Esophagus (tissue), 2 donors: Measurements from ENCODE around the gene ZNF714. TPM values are rescaled to one million over a fixed set of nuclear protein-coding genes. Genes with fewer than 3 reads are reported as not detected.
"Not testable (repeated sequence)": the region's sequence is repeated elsewhere in the genome, so short reads cannot be mapped to it uniquely, and the experiment has no call there.

ENCODE experiments used
- H3K27ac ChIP-seq, 2 donors: one replicate each; pipeline ENCODE4 v1.5.1; 2013; ENCODE audit warnings: low read depth in 2 of 2, mild to moderate bottlenecking in 2 of 2, inconsistent platforms in 1 of 2, low read length in 1 of 2, moderate library complexity in 1 of 2
- H3K27me3 ChIP-seq, 2 donors: one replicate each; pipeline ENCODE4 v1.6.1; 2013; ENCODE audit warnings: low read length in 2 of 2, control low read depth in 1 of 2, mild to moderate bottlenecking in 1 of 2; ENCODE audit not compliant: insufficient read depth in 2 of 2, control insufficient read depth in 1 of 2
- H3K36me3 ChIP-seq, 2 donors: one replicate each; pipeline ENCODE4 v1.6.1; 2013; ENCODE audit warnings: low read length in 1 of 2; ENCODE audit not compliant: control insufficient read depth in 2 of 2, insufficient read depth in 2 of 2
- H3K4me1 ChIP-seq, 2 donors: one replicate each; pipeline ENCODE4 v1.6.1; 2013; ENCODE audit warnings: low read length in 1 of 2; ENCODE audit not compliant: control insufficient read depth in 2 of 2, insufficient read depth in 2 of 2
- H3K4me3 ChIP-seq, 2 donors: one replicate each; pipeline ENCODE4 v1.5.1; 2013; ENCODE audit warnings: low read length in 2 of 2, mild to moderate bottlenecking in 2 of 2, low read depth in 1 of 2, moderate library complexity in 1 of 2
- H3K9me3 ChIP-seq, 2 donors: one replicate each; pipeline ENCODE4 v1.6.1; 2013; ENCODE audit warnings: mild to moderate bottlenecking in 2 of 2, low read depth in 1 of 2, low read length in 1 of 2, moderate library complexity in 1 of 2; ENCODE audit not compliant: control insufficient read depth in 2 of 2, insufficient read depth in 1 of 2
- WGBS, 2 donors: extraction: QIAGEN DNeasy Blood & Tissue Kit; methylation state at CpG; one replicate each; pipeline ENCODE4 v1.1.7; 2013; 5-methylcytosine and 5-hydroxymethylcytosine counted together
- polyA plus RNA-seq, 2 donors: library from polyadenylated mRNA; stranded (reverse); fragments of 200-250 nt; gene quantifications; one replicate each; pipeline ENCODE4 v1.2.3, GENCODE V29; 2013
- donor health status: healthy with polysubstance abuse.
- donor health status: Bipolar disorder and iron deficiency.

Gene ZNF714
- polyA plus RNA-seq, 2 donors = 3.4 to 5.1 TPM

DNA sequence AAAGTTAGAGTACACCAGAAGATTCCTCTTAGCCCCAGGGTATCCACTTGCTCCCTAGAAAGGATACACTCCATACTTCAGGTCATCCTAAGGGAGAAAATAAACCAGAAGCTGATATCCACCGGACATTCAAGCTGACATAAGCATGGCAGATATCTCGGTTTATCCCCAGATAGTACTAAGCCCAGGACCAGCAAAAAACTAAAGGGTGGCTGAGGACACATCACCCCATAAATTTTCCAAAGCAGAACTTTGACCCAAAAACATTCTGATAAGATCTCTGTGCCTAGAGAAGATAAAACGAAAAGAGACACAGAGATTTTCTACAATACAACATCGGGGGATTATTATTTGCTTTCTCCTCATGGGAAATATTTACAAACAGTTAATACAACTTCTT, 45.9 kb downstream of the ZNF714 start:
- no peaks in the 10 kb centered on the region for H3K36me3 ChIP-seq
- H3K4me1 ChIP-seq = no peaks in the 10 kb centered on the region
- H3K9me3 ChIP-seq = peaks cover 0 to 2% of the 10 kb centered on the region in 2 donors
- H3K27me3 ChIP-seq = no peaks in the 10 kb centered on the region
- H3K27ac ChIP-seq = no peak overlapping the region
- H3K4me3 ChIP-seq = no peak overlapping the region
- 56 to 60% methylated on average over 4 of the region's 4 CpGs for WGBS, 2 donors

DNA sequence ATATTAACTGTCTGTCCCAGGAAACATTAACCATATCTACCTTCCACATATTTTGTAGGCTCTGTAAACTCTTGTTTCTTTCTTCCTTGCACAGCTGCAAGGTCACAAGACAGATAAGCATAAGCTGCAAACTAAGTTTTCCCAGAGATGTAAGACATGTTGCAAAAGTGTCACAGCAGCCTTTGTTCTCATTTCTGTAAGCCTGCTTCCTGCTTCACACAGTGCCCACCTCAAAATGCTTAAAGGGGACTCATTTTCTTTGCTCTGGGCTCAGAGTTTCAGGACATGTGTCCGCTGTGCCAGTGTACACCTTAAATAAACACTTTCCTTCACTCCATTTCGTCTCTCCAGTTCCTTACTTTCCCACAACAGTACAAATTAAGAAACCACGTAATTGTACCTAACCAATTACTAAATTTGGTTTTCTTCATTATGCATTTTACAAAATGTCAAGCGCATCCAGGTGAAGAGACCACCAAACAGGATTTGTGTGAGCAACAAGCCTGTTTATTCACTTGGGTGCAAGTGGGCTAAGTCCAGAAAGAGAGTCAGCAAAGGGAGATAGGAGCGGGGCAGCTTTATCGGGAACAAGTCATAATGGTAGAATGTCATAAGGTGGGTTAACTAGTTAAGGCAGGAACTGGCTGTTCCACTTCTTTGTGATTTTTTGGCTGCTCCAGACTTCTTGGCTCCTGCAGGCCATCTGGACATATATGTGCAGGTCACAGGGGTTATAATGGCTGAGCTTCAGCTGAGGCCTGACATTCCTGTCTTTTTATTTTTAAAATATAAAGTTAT, 47.1 kb downstream of the ZNF714 start:
- WGBS, 2 donors = 64 to 75% methylated on average over 6 of the region's 6 CpGs
- Histone ChIP-seq H3K27ac (no peak overlapping the region), H3K9me3 (peaks cover 0 to 3% of the 10 kb centered on the region in 2 donors), H3K27me3 (no peaks in the 10 kb centered on the region), H3K4me3 (no peak overlapping the region), H3K36me3 (no peaks in the 10 kb centered on the region), H3K4me1 (no peaks in the 10 kb centered on the region)

DNA sequence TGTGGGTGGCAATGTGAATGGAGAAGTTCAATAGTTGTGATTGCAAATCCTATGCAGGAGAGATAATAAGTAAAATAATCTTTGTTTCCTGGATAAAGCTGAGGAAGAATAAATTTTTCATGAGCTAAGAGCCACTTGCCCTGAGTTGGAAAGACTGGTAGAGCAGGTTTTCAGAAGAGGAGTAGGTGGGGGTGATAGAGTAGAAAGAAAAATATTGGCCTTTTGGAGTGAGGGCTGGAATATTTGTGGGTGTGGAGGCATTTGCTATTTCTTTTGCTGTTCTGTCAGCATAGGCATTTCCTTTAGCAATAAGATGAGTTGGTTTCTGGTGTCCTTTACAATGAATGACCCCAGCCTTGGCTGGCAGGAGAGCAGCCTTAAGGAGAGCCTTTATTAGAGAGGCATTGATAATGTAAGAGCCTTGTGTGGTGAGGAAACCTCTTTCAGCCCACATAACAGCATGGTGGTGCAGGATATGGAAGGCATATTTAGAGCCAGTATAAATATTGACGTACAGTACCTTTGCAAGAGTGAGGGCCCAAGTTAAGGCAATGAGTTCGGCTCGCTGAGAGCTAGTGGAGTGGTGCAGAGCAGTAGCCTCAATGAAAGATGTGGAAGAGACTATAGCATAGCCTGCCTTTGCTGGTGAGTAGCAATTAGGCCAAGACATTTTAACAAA, 48.2 kb downstream of the ZNF714 start:
- H3K4me1 ChIP-seq = no peaks in the 10 kb centered on the region
- H3K36me3 ChIP-seq = no peaks in the 10 kb centered on the region
- H3K27me3 ChIP-seq = no peaks in the 10 kb centered on the region
- H3K4me3 ChIP-seq = no peak overlapping the region
- H3K9me3 ChIP-seq = peaks cover 0 to 3% of the 10 kb centered on the region in 2 donors
- WGBS, 2 donors = 58 to 69% methylated on average over 3 of the region's 3 CpGs
- peak overlapping the region in 1 of 2 donors; percentile 24 for H3K27ac ChIP-seq

DNA sequence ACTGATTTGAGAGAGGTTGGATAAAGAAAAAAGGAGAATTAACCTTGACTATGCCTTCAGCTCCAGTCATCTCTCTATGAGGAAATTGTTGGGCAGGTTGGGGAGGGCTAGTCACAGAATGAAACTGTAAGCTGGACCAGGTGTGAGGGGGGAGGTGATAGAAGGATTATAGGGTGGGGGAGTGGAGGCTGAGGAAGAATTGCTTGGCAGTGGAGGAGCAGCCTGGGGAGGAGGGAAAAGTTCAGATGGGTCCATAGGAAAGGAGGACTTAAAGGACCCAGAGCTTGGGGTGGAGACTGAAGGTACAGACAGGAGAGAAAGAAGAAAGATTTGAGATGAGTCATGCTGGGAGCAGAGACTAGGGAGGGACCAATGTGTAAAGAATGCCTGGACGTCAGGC, 51.6 kb downstream of the ZNF714 start:
- H3K27me3 ChIP-seq = no peaks in the 10 kb centered on the region
- H3K4me1 ChIP-seq = no peaks in the 10 kb centered on the region
- 30 to 56% methylated on average over 1 of the region's 1 CpG for WGBS, 2 donors
- H3K9me3 ChIP-seq = peaks cover 0 to 3% of the 10 kb centered on the region in 2 donors
- H3K27ac ChIP-seq = peak overlapping the region in 1 of 2 donors; percentile 31
- no peak overlapping the region for H3K4me3 ChIP-seq
- H3K36me3 ChIP-seq = no peaks in the 10 kb centered on the region

DNA sequence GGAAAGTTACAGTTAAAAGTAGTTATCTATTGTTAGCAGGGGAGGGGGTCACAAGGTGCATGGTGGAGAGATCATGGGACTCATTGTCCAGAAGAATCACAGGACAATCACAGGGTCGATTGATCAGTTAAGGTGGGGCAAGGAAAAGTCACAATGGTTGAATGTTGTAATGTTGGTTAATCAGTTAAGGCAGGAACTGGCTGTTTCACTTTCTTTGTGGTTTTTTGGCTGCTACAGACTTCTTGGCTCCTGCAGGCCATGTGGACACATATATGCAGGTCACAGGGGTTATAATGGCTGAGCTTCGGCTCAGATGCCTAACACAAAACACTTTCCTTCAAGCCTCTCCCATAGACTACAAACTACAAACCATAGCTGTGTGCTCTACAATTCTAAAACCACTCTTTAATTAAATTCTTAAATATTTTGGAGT, 52.9 kb downstream of the ZNF714 start:
- H3K9me3 ChIP-seq = peaks cover 0 to 3% of the 10 kb centered on the region in 2 donors
- no peak overlapping the region for H3K4me3 ChIP-seq
- H3K4me1 ChIP-seq = no peaks in the 10 kb centered on the region
- no peak overlapping the region for H3K27ac ChIP-seq
- no peaks in the 10 kb centered on the region for H3K27me3 ChIP-seq
- H3K36me3 ChIP-seq = no peaks in the 10 kb centered on the region
- WGBS, 2 donors = 51 to 80% methylated on average over 2 of the region's 2 CpGs

DNA sequence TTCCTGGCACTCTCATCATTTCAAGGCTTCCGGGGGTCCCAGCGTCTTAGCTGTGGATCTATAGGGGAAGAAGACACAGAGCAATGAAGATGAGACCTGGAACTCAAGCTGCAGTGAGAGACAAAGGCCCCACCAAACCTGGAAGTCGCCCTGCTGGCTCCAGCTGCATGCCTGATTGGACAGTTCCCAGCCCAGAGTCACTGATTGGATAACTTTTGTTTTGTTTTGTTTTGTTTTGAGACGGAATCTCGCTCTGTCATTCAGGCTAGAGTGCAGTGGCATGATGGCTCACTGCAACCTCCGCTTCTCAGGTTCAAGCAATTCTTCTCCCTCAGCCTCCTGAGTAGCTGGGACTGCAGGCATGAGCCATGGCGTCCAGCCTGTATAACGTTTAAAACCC, 53.4 kb downstream of the ZNF714 start:
- Histone ChIP-seq H3K36me3 (no peaks in the 10 kb centered on the region), H3K4me1 (no peaks in the 10 kb centered on the region), H3K9me3 (peaks cover 0 to 3% of the 10 kb centered on the region in 2 donors), H3K4me3 (no peak overlapping the region), H3K27me3 (no peaks in the 10 kb centered on the region), H3K27ac (no peak overlapping the region)
- WGBS, 2 donors = 84 to 91% methylated on average over 8 of the region's 8 CpGs

DNA sequence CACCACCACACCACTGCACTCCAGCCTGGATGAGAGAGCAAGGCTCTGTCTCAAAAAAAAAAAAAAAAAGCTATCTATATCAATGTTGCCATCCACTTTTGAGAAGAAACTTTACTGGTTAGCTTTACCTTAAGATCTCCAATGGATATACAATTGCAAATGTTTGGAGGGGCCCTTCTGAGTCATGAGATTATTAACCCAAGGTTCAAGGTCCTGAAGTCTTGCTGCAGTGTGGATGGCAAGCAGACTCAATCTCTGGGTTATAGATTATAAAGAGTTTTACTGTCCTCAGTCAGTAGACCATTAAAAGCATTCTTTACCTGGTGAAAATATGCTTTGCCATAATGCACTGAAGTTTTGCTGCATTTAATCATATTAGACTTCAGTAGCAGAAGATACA, 56.1 kb downstream of the ZNF714 start:
- Histone ChIP-seq H3K36me3 (no peaks in the 10 kb centered on the region), H3K27me3 (no peaks in the 10 kb centered on the region), H3K4me3 (no peak overlapping the region), H3K27ac (no peak overlapping the region), H3K4me1 (no peaks in the 10 kb centered on the region), H3K9me3 (no peaks in the 10 kb centered on the region)

DNA sequence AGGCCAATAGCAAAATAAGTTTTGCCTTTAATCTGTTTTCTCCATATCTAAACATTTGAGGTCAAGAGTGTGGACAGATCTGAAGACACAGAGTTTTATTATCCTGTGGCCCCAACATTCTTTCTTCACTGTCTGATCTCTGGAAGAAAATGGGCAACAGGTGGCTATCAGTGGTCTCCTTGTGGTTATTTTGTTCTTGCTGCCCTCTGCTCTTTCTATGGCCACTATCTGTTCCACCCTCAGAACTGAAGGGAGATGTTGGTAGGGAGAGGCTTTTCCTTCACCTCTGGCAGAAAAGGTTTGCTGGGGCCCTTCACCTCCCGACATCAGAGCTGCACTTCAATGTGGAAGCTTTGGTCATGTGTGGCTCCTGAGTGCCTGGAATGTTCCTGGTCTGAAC, 59.0 kb downstream of the ZNF714 start:
- H3K9me3 ChIP-seq, H3K27me3 ChIP-seq, H3K27ac ChIP-seq, H3K4me1 ChIP-seq, H3K36me3 ChIP-seq, H3K4me3 ChIP-seq: not testable (repeated sequence)
- 96 to 100% methylated on average over 1 of the region's 1 CpG for WGBS, 2 donors

DNA sequence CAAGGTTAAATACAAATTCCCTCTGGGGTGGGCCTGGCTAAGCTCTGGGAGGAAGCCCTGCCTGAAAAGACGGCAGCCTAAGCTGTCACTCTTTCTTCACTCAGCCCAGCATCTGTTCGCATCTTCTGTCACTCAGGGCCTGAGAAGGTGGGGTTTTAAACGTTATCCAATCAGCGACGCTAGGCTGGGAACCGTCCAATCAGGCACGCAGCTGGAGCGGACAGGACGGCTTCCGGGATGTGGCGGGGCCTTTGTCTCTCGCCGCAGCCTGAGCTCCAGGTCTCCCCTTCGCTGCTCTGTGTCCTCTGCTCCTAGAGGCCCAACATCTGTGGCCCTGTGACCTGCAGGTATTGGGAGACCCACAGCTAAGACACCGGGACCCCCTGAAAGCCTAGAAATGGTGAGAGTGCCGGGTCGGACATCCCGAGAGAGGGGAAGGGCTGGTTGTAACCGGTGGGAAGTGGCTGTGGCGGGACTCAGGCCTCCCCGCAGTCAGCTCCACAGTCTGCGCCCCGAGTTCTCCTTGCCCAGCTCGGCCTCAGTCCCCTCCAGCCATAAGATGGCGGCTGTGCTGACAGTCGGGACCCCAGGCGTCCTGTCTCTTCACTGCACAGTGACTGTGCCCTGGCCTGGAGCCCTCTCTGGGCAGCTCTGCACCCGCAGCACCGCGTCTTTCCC, 59.9 kb downstream of the ZNF714 start, which contains the start of gene ZNF431:
Gene ZNF431, plus strand, starts transcription at position 254 of the 678 bp plus-strand sequence. Its CDS starts 144 bp downstream, at position 398.
- H3K9me3 ChIP-seq = no peaks in the 10 kb centered on the region
- H3K36me3 ChIP-seq = no peaks in the 10 kb centered on the region
- no peaks in the 10 kb centered on the region for H3K27me3 ChIP-seq
- no peaks in the 10 kb centered on the region for H3K4me1 ChIP-seq
- peak within 1 kb of the TSS; percentile 86 to 93 for H3K27ac ChIP-seq
- H3K4me3 ChIP-seq = peak within 1 kb of the TSS; percentile 92 to 96
- 0 to 1% methylated on average over 30 of the region's 30 CpGs for WGBS, 2 donors
